ENCODE results near the gene MARCHF3.

MARCHF3 gene

GRCh38 chr5:127002390-127002789 lies 28.0 kb downstream of the MARCHF3 start:
- TF ChIP-seq OSR1 (CRISPR knock-in tag; IDR thresholded peaks at IDR 0.05) (no peak), ESRRG (CRISPR knock-in tag; IDR thresholded peaks at IDR 0.05) (no peak), ZNF70 (CRISPR knock-in tag; IDR thresholded peaks at IDR 0.05) (no peak), CSDC2 (CRISPR knock-in tag; IDR thresholded peaks at IDR 0.05) (no peak), ARNTL (CRISPR knock-in tag; IDR thresholded peaks at IDR 0.05; ENCODE audit: borderline replicate concordance, low read depth) (no peak), ZNF565 (CRISPR knock-in tag; conservative IDR thresholded peaks at IDR 0.05; ENCODE audit: low read depth) (no peak)

GRCh38 chr5:127001621-127002296 lies 28.6 kb downstream of the MARCHF3 start:
- TF ChIP-seq ISL1 (CRISPR knock-in tag; IDR thresholded peaks at IDR 0.05): peak; percentile 76
- TF ChIP-seq ZFP30 (CRISPR knock-in tag; IDR thresholded peaks at IDR 0.05): no peak
- no peak for TF ChIP-seq ZNF8 (CRISPR knock-in tag; IDR thresholded peaks at IDR 0.05)
- TF ChIP-seq SNAI2 (CRISPR knock-in tag; IDR thresholded peaks at IDR 0.05): 0 out of 2 replicates have a peak, but pooled peaks have one; percentile 17
- TF ChIP-seq PATZ1 (CRISPR knock-in tag; IDR thresholded peaks at IDR 0.05; ENCODE audit: borderline replicate concordance): no peak
- TF ChIP-seq TSHZ2 (CRISPR knock-in tag; IDR thresholded peaks at IDR 0.05): no peak
- 0 out of 2 replicates have a peak, but pooled peaks have one; percentile 15 for TF ChIP-seq CSDC2 (CRISPR knock-in tag; IDR thresholded peaks at IDR 0.05)
- TF ChIP-seq RARB (CRISPR knock-in tag; IDR thresholded peaks at IDR 0.05): no peak
- no peak for TF ChIP-seq ZNF565 (CRISPR knock-in tag; conservative IDR thresholded peaks at IDR 0.05; ENCODE audit: low read depth)
- TF ChIP-seq ZNF70 (CRISPR knock-in tag; IDR thresholded peaks at IDR 0.05): no peak
- TF ChIP-seq GLIS3 (CRISPR knock-in tag; IDR thresholded peaks at IDR 0.05): no peak
- TF ChIP-seq CREB5 (CRISPR knock-in tag; IDR thresholded peaks at IDR 0.05; ENCODE audit: low read depth): peak; percentile 60
- TF ChIP-seq ESRRG (CRISPR knock-in tag; IDR thresholded peaks at IDR 0.05): no peak
- no peak for TF ChIP-seq OSR1 (CRISPR knock-in tag; IDR thresholded peaks at IDR 0.05)
- no peak for TF ChIP-seq ZC3H10 (CRISPR knock-in tag; IDR thresholded peaks at IDR 0.05)
- no peak for TF ChIP-seq ZFP3 (CRISPR knock-in tag; IDR thresholded peaks at IDR 0.05)
- no peak for TF ChIP-seq TCF4 (CRISPR knock-in tag; IDR thresholded peaks at IDR 0.05; ENCODE audit: borderline replicate concordance)
- peak; percentile 88 for ATAC-seq

More at GRCh38 chr5:127002390-127002789, 28.0 kb downstream of the MARCHF3 start:
- peak; percentile 80 for ATAC-seq

- ATAC-seq: no peak
- TF ChIP-seq ZC3H10 (CRISPR knock-in tag; IDR thresholded peaks at IDR 0.05) (no peak), TSHZ2 (CRISPR knock-in tag; IDR thresholded peaks at IDR 0.05) (no peak), TCF4 (CRISPR knock-in tag; IDR thresholded peaks at IDR 0.05; ENCODE audit: borderline replicate concordance) (no peak), ZFP30 (CRISPR knock-in tag; IDR thresholded peaks at IDR 0.05) (no peak), CREB5 (CRISPR knock-in tag; IDR thresholded peaks at IDR 0.05; ENCODE audit: low read depth) (no peak), CSRNP3 (CRISPR knock-in tag; IDR thresholded peaks at IDR 0.05) (no peak), ARNTL (CRISPR knock-in tag; IDR thresholded peaks at IDR 0.05; ENCODE audit: borderline replicate concordance, low read depth) (no peak), SNAI2 (CRISPR knock-in tag; IDR thresholded peaks at IDR 0.05) (no peak), PATZ1 (CRISPR knock-in tag; IDR thresholded peaks at IDR 0.05; ENCODE audit: borderline replicate concordance) (no peak), BACH2 (CRISPR knock-in tag; IDR thresholded peaks at IDR 0.05; ENCODE audit: borderline replicate concordance) (no peak), ZFP3 (CRISPR knock-in tag; IDR thresholded peaks at IDR 0.05) (no peak), ZNF8 (CRISPR knock-in tag; IDR thresholded peaks at IDR 0.05) (no peak)
Observed at GRCh38 chr5:126998895-126999570, 31.3 kb downstream of the MARCHF3 start.
